ENCODE results near the gene DNAJB1.
"Not testable (repeated sequence)": the region's sequence is repeated elsewhere in the genome, so short reads cannot be mapped to it uniquely, and the experiment has no call there.

Gene DNAJB1

GRCh38 chr19:14517840-14518505 lies at the start of gene DNAJB1:
Gene DNAJB1, minus strand, starts transcription at chr19:14518397. Its CDS starts 48 bp downstream, at chr19:14518349.
- DNase-seq (ENCODE audit: low read depth, low spot score), result no peak

- DNase-seq (ENCODE audit: low read depth, low spot score), result no peak
Observed at GRCh38 chr19:14567079-14567478, 48.9 kb upstream of the DNAJB1 start.

DNA sequence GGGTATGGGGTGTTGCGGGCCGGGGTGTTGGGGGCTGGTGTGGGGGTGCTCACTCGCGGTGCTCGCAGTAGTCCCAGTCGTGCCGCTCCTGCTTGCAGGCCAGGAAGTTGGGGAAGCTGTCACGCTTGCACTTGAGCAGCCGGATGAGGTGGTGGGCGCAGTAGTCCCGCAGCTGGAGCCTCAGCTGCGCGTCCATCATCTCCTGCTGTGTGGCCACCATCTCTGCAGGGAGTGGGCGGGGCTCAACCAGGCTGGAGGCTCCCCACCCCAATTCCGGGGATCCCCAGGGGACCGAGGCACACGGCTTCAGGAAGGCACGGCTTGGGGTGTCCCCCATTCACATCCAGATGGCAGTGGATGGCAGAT lies 48.5 kb upstream of the DNAJB1 start:
- no peak for DNase-seq (ENCODE audit: low read depth, low spot score)

- no peak for DNase-seq (ENCODE audit: low read depth, low spot score)
Observed at GRCh38 chr19:14565765-14566711, 47.8 kb upstream of the DNAJB1 start.

GRCh38 chr19:14565298-14565679 lies 47.1 kb upstream of the DNAJB1 start:
- no peak for DNase-seq (ENCODE audit: low read depth, low spot score)

DNA sequence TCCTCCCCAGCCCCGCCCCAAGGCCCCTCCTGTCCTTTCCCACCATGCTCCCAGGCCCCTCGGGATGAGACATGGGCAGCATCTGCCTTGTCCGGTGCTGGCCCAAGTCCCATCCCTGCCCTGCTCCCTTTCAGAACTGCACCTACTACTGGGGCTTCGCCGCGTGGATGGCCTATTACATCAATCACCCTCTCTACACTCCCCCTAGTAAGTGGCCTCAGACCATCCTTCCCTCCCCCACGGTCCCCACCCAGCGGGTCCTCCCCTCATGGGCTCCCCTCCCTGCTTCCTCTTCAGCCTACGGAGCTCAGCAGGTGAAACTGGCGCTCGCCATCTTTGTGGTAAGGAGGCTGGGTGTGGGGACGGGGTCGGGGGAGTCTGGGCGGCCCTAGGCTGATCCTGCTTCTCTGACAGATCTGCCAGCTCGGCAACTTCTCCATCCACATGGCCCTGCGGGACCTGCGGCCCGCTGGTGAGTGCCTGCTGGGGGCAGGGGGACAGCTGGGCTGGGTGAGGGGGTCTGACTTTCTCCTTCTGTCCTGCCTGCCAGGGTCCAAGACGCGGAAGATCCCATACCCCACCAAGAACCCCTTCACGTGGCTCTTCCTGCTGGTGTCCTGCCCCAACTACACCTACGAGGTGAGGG lies 46.6 kb upstream of the DNAJB1 start:
- DNase-seq (ENCODE audit: low read depth, low spot score), result not testable (repeated sequence)

DNA sequence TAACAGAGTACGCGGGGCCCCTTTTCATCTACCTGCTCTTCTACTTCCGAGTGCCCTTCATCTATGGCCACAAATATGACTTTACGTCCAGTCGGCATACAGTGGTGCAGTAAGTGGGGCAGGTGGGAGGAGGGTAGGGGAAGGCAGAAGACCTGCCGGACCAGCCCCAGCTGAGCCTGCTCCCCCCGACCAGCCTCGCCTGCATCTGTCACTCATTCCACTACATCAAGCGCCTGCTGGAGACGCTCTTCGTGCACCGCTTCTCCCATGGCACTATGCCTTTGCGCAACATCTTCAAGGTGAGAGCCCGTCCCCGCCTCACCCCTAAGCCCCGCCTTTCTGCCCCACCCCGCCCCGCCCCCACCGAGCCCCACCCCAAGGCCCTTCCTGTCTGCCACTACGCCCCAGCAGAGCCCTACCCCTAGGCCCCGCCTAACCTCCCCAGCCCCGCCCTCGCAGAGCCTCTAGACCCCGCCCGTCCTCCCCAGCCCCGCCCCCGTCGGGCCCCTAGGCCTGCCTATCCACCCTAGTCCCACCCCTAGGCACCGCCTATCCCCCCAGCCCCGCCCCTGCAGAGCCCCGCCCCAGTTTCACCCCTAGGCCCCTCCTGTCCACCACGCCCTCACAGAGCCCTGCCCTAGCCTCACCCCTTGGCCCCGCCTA lies 45.9 kb upstream of the DNAJB1 start:
- DNase-seq (ENCODE audit: low read depth, low spot score), result no peak

DNA sequence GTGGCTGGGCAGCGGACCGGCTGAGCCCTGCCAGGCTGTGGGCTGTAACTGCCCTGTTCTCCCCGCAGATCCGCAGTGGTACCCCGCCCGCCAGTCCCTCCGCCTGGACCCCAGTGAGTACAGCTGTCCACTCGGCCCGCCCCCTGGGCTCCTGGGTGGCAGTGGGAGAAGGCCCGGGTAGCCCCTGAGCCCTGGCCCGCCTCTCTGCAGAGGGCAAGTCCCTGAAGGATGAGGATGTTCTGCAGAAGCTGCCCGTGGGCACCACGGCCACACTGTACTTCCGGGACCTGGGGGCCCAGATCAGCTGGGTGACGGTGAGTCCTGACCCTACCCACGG lies 45.4 kb upstream of the DNAJB1 start:
- DNase-seq (ENCODE audit: low read depth, low spot score), result no peak

DNA sequence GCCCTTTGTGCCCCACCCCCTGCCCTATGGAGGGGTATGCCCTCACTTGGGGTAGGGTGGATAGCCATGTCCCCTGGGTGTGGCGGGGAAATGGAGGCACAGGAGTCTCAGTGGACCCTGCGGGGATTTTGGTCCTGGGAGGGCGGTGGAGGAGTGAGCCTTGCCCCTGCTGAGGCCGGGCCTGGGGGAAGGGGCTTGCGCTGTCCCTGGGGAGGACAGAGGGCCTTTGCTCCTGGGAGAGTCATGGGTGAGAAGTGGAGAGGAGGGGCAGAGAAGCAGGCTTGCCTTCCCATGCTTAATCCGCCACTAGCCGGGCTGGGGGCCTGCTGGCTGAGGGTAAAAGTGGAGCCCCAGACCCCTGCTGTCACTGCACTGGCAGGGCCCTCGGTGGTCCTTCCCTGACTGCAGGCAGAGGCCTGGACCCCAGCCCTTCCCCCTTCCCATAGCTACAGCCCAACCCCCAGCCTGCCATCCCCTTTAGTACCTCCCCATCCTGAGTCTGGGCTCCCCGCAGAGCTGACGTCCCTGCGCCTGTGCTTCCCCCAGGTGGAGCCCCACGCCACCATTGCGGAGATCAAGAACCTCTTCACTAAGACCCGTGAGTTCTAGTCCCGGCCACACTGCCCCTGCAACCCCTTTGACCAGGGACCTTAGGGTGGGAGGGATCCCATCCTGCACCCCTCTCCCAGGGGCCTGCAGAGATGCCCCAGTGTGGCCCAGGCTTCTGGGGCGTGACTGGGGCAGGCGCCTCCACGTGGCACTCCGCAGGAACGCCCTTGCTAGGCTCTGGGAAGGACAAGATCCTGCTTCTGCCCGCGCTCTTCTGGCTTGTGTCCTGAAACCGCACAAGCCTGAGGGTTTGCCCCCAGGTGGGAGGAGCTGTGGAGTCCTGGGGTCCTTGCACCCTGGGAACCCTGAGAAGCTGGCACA lies 44.7 kb upstream of the DNAJB1 start:
- no peak for DNase-seq (ENCODE audit: low read depth, low spot score)

- no peak for DNase-seq (ENCODE audit: low read depth, low spot score)
Observed at GRCh38 chr19:14561847-14562351, 43.7 kb upstream of the DNAJB1 start.

DNA sequence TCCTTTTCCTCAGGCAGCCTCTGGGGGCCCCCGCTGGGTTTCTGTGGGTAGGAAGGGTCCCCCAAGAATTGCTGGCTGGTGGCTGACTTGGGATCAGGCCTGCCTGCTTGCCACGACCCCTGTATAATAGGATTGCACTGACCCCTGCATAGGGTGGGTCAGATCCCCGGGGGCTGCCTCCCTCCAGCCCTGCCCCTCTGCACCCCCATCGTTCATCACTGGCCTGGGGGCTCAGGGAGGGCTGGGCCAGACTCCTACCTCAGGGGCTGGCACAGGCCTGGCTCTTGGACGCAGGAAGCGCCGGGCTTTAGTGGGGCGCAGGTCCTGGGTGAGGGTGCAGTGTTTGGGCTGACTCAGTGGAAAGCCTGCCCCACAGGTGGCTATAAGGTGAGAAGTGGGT lies 43.1 kb upstream of the DNAJB1 start:
- no peak for DNase-seq (ENCODE audit: low read depth, low spot score)

GRCh38 chr19:14560776-14561108 lies 42.5 kb upstream of the DNAJB1 start:
- DNase-seq (ENCODE audit: low read depth, low spot score), result no peak

DNA sequence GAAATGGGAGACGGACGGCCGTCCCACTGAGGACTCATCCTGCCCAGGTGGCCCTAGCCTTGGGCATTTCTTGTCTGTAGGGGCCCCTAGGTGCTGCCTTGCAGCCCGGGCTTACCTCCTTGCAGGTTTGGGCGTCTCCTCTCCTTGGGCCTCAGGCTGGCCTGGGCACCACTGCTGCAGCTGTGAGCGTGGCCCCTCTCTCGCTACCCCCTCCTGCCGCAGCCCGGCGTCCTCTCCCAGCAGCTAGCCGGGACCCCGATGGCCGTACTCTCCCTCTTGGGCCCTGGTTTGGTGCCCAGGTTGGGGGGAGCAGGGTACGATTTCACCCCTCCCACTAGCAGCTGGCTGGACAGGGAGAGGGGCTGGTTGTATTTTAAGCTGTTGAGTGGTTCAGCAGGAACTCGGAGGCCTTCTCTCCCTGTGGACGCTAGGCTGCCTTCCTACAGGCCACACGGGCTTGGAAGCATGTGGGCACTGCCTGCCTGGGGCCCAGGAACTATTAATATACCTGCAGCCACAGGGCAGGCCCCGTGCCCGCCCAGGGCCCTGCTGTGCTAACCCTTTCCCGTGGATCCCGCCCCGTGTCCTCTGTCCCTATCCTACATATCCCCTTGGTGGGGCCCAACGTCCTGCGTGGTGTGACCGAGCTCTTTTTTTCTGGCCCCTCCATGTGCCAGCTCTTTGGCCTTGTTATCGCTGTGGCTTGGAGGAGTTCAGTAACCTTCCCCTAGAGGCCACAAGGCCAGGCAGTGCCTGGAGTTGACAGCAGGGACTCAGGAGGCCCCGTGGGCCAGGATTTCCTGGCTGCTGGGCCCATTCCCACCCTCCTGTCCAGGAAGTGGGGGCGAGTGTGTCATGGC lies 41.9 kb upstream of the DNAJB1 start:
- DNase-seq (ENCODE audit: low read depth, low spot score), result no peak

- DNase-seq (ENCODE audit: low read depth, low spot score), result no peak
Observed at GRCh38 chr19:14558370-14559066, 40.3 kb upstream of the DNAJB1 start.

- DNase-seq (ENCODE audit: low read depth, low spot score), result no peak
Observed at GRCh38 chr19:14556662-14557188, 38.5 kb upstream of the DNAJB1 start.

DNA sequence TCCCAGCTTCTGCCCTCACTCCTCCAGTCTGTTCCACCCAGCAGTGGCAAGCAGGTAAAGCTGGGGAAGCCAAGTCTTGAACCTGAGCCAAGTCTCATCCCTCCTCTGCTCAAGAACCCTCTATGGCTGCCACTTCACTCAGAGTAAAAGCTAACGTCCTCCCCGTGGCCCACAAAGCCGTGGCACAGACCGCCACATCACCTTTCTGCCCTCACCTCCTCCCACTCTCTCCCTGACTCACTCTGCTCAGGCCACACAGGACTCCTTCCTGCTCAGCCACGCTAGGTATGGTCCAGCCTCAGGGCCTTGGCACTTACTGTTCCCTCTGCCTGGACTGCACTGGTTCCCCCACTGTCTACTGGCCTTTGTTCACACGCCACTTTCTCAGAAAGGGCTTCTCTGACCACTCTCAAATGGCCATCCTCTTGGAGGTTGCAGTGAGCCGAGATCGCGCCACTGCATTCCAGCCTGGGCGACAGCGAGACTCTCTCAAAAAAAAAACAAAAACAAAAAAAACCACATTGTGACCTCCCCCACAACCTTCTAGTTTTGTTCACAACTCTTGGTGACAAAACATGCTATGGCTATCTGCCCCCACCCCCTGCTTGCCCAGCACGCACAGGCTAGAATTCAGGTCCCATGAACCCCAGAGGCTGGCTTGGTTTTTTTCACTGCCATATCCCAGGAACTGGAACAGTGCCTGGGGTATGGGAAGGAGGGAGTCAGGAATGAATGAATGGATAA lies 37.9 kb upstream of the DNAJB1 start:
- DNase-seq (ENCODE audit: low read depth, low spot score), result no peak

DNA sequence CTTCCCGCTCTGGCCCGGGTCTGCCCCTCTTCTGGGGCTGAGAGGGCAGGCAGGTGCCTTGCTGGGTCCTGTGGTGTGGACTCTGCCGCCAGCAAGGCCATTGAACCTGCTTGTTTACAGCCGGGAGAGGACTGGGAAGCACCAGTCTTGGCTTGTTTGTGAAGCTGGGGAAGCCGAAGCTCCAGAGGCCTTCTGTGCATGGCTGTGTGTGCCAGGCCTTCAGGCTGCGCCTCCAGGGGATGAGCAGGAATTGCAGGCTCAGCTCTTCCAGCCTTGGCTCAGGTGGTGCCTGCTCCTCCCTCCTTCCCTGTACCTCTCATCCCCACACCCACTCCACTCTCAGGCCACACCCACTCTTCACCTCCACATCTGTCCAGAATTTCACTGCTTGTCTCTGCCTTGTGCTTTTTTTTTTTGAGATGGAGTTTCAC lies 36.2 kb upstream of the DNAJB1 start:
- DNase-seq (ENCODE audit: low read depth, low spot score), result no peak

GRCh38 chr19:14553939-14554243 lies 35.7 kb upstream of the DNAJB1 start:
- no peak for DNase-seq (ENCODE audit: low read depth, low spot score)
